HepG2 (cell line): ENCODE results near the gene CPT1B. TPM values are rescaled to one million over a fixed set of nuclear protein-coding genes. Genes with fewer than 3 reads are reported as not detected.
A peak's percentile ranks its signal among the peaks of the same experiment; 100 is the strongest.

Experiments used
- DPF2 ChIP-seq: sonication (generic); formaldehyde crosslinking; IDR thresholded peaks from 2 replicates; pipeline ENCODE4 v1.4.0; 2020; ENCODE audit warnings: mild to moderate bottlenecking, low read depth, missing genetic modification reagents, borderline replicate concordance
- GATAD2A ChIP-seq: IDR thresholded peaks from 2 replicates; pipeline ENCODE4 v1.6.1; 2016
- LBX2 ChIP-seq: sonication (generic); formaldehyde crosslinking; IDR thresholded peaks from 2 replicates; pipeline ENCODE4 v1.5.0; 2020; ENCODE audit warnings: missing genetic modification reagents, mild to moderate bottlenecking, borderline replicate concordance
- PLSCR1 ChIP-seq: sonication (generic); formaldehyde crosslinking; IDR thresholded peaks from 2 replicates; pipeline ENCODE4 v1.5.0; 2020; ENCODE audit warnings: missing genetic modification reagents, mild to moderate bottlenecking, borderline replicate concordance
- POLR2A ChIP-seq, 2 experiments: IDR thresholded peaks; 2 replicates each; pipeline ENCODE4 v1.6.1; 2011; ENCODE audit warnings: low read depth in 2 of 2, low read length in 2 of 2, mild to moderate bottlenecking in 1 of 2, moderate library complexity in 1 of 2; ENCODE audit not compliant: insufficient read depth in 1 of 2
- SATB2 ChIP-seq: sonication (generic); formaldehyde crosslinking; IDR thresholded peaks from 2 replicates; pipeline ENCODE4 v1.5.0; 2020; ENCODE audit warnings: missing genetic modification reagents
- SIX1 ChIP-seq: sonication (generic); formaldehyde crosslinking; IDR thresholded peaks from 2 replicates; pipeline ENCODE4 v1.4.0; 2020; ENCODE audit warnings: missing genetic modification reagents, borderline replicate concordance
- THAP11 ChIP-seq: IDR thresholded peaks from 2 replicates; pipeline ENCODE4 v1.6.1; 2016; ENCODE audit warnings: missing biosample characterization, missing genetic modification reagents
- ZBTB2 ChIP-seq: sonication (generic); formaldehyde crosslinking; IDR thresholded peaks from 2 replicates; pipeline ENCODE4 v1.8.0; 2022; ENCODE audit warnings: low read depth, missing genetic modification reagents
- ZFP36L1 ChIP-seq: sonication (generic); formaldehyde crosslinking; IDR thresholded peaks from 2 replicates; pipeline ENCODE4 v1.8.0; 2022; ENCODE audit warnings: mild to moderate bottlenecking, missing genetic modification reagents, moderate library complexity
- ZFP90 ChIP-seq: sonication (generic); formaldehyde crosslinking; IDR thresholded peaks from 2 replicates; pipeline ENCODE4 v1.8.0; 2022; ENCODE audit warnings: missing genetic modification reagents, mild to moderate bottlenecking, inconsistent platforms, borderline replicate concordance
- ZNF138 ChIP-seq: sonication (generic); formaldehyde crosslinking; IDR thresholded peaks from 2 replicates; pipeline ENCODE4 v1.5.0; 2020; ENCODE audit warnings: mild to moderate bottlenecking, low read depth, missing genetic modification reagents
- ZNF260 ChIP-seq: sonication (generic); formaldehyde crosslinking; IDR thresholded peaks from 2 replicates; pipeline ENCODE4 v1.4.0; 2020; ENCODE audit warnings: missing genetic modification reagents, low read depth, mild to moderate bottlenecking, borderline replicate concordance
- ZNF720 ChIP-seq: sonication (generic); formaldehyde crosslinking; IDR thresholded peaks from 2 replicates; pipeline ENCODE4 v1.4.0; 2020; ENCODE audit warnings: missing genetic modification reagents
- ZNF724P ChIP-seq: sonication (generic); formaldehyde crosslinking; IDR thresholded peaks from 2 replicates; pipeline ENCODE4 v1.8.0; 2022; ENCODE audit warnings: missing genetic modification reagents, borderline replicate concordance
- polyA plus RNA-seq, 8 experiments: library from polyadenylated mRNA; depleted of rRNA in 3 of 8; stranded (reverse) in 7 of 8; unstranded in 1 of 8; fragments of >200 nt; fragmentation: Illumina TruSeq in 4 of 8; extraction: Trizol in 4 of 8; gene quantifications; 2 replicates each; pipeline versions ENCODE4 v1.2.1 to v1.2.3, GENCODE V29; 2011 to 2016; ENCODE audit warnings: low read depth in 4 of 8, missing spikeins in 1 of 8, mixed read lengths in 1 of 8; ENCODE audit not compliant: insufficient read depth in 1 of 8
- total RNA-seq, 5 experiments: library from RNA; depleted of rRNA; stranded (reverse); fragments of >200 nt; fragmentation: Illumina TruSeq; extraction: Trizol; gene quantifications; 2 replicates each; pipeline ENCODE4 v1.2.3, GENCODE V29; 2016; ENCODE audit warnings: low read depth in 1 of 5
- TF ChIP-seq, protein P1 (sequence below): sonication (generic); formaldehyde crosslinking; IDR thresholded peaks from 2 replicates; pipeline ENCODE4 v1.5.1; 2020; ENCODE audit warnings: mild to moderate bottlenecking, missing genetic modification reagents
- TF ChIP-seq, protein P2 (sequence below): sonication (generic); formaldehyde crosslinking; IDR thresholded peaks from 2 replicates; pipeline ENCODE4 v1.4.0; 2020; ENCODE audit warnings: missing genetic modification reagents

CPT1B gene
- total and polyA plus RNA-seq, 2 of the 13 experiments (the other 11 are each of a cell fraction or from before 2014, with no cell fraction given), result 9.2 to 19.5 TPM

DNA sequence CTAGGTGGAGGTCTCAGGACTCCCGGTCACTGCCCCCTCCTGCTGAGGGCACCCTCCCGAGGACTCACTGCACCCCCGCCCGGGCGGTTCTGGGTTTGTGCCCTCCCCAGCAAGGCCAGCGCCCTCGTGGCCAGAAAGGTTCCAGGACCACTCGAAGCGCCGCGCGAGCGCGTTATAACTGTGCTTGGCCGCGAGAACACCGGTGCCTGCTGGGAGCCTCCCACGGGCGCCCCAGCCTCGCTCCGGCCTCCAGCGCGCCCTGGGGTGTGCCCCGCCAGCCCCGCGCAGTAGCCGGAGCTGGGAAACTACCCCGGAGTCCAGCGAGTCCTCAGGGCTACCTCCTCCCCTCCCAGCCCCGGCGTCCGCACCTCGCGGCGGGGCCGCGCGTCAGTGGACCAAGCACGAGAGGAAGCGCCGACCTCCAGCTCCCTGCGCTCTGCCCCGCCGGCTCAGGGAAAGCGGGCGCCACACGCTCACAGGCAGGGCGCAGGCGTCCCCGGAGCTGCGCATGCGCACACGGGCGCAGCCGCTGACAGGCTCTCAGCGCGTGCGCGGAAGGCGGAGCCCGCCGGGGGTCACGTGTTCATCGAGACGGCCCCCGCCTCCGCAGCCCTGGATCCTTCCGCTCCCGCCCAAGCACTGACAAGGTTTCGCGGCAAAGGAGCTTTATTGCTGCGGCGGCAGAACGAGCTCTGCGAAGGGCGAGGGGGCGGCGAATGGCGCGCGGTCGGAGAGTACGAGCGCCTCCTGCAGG, 52.9 kb downstream of the CPT1B start, which contains the start of gene SCO2 (continued):
- TF ChIP-seq, protein P1, sequence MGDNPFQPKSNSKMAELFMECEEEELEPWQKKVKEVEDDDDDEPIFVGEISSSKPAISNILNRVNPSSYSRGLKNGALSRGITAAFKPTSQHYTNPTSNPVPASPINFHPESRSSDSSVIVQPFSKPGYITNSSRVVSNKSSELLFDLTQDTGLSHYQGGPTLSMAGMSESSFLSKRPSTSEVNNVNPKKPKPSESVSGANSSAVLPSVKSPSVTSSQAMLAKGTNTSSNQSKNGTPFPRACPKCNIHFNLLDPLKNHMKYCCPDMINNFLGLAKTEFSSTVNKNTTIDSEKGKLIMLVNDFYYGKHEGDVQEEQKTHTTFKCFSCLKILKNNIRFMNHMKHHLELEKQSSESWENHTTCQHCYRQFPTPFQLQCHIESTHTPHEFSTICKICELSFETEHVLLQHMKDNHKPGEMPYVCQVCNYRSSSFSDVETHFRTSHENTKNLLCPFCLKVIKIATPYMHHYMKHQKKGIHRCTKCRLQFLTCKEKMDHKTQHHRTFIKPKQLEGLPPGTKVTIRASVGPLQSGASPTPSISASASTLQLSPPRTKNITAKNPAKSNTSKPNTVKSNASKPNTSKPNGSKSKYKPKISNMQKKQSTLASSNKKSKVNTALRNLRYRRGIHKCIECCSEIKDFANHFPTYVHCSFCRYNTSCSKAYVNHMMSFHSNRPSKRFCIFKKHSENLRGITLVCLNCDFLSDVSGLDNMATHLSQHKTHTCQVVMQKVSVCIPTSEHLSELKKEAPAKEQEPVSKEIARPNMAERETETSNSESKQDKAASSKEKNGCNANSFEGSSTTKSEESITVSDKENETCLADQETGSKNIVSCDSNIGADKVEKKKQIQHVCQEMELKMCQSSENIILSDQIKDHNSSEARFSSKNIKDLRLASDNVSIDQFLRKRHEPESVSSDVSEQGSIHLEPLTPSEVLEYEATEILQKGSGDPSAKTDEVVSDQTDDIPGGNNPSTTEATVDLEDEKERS, result no peak
- TF ChIP-seq ZFP36L1 (peak; percentile 89; the same call in 1 of the 2 replicates), ZBTB2 (CRISPR knock-in tag) (peak; percentile 81), ZNF138 (CRISPR knock-in tag) (no peak; the same call in none of the 2 replicates), SIX1 (no peak), LBX2 (CRISPR knock-in tag) (0 out of 2 replicates have a peak, but pooled peaks have one; percentile 76), ZFP90 (no peak), ZNF720 (CRISPR knock-in tag) (no peak), SATB2 (CRISPR knock-in tag) (no peak), DPF2 (CRISPR knock-in tag) (no peak), POLR2A (IDR thresholded peaks at IDR 0.05; ENCODE audit: insufficient read depth in 1 of 2, low read depth in 2 of 2, low read length in 2 of 2) (peak in 1 of 2 experiments; percentile 47; a peak in 2 of 4 replicates), GATAD2A (CRISPR knock-in tag) (peak; percentile 42; the same call in 1 of the 2 replicates), ZNF260 (CRISPR knock-in tag) (no peak; the same call in 1 of the 2 replicates), THAP11 (peak; percentile 74), ZNF724P (0 out of 2 replicates have a peak, but pooled peaks have one; percentile 6), PLSCR1 (CRISPR knock-in tag) (no peak)
- TF ChIP-seq, protein P2, sequence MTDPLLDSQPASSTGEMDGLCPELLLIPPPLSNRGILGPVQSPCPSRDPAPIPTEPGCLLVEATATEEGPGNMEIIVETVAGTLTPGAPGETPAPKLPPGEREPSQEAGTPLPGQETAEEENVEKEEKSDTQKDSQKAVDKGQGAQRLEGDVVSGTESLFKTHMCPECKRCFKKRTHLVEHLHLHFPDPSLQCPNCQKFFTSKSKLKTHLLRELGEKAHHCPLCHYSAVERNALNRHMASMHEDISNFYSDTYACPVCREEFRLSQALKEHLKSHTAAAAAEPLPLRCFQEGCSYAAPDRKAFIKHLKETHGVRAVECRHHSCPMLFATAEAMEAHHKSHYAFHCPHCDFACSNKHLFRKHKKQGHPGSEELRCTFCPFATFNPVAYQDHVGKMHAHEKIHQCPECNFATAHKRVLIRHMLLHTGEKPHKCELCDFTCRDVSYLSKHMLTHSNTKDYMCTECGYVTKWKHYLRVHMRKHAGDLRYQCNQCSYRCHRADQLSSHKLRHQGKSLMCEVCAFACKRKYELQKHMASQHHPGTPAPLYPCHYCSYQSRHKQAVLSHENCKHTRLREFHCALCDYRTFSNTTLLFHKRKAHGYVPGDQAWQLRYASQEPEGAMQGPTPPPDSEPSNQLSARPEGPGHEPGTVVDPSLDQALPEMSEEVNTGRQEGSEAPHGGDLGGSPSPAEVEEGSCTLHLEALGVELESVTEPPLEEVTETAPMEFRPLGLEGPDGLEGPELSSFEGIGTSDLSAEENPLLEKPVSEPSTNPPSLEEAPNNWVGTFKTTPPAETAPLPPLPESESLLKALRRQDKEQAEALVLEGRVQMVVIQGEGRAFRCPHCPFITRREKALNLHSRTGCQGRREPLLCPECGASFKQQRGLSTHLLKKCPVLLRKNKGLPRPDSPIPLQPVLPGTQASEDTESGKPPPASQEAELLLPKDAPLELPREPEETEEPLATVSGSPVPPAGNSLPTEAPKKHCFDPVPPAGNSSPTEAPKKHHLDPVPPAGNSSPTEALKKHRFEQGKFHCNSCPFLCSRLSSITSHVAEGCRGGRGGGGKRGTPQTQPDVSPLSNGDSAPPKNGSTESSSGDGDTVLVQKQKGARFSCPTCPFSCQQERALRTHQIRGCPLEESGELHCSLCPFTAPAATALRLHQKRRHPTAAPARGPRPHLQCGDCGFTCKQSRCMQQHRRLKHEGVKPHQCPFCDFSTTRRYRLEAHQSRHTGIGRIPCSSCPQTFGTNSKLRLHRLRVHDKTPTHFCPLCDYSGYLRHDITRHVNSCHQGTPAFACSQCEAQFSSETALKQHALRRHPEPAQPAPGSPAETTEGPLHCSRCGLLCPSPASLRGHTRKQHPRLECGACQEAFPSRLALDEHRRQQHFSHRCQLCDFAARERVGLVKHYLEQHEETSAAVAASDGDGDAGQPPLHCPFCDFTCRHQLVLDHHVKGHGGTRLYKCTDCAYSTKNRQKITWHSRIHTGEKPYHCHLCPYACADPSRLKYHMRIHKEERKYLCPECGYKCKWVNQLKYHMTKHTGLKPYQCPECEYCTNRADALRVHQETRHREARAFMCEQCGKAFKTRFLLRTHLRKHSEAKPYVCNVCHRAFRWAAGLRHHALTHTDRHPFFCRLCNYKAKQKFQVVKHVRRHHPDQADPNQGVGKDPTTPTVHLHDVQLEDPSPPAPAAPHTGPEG (CRISPR knock-in tag), result no peak
